Gastroesophageal sphincter (tissue), 3 donors: Measurements from ENCODE around the gene CDH22.

Experiments
- POLR2A ChIP-seq, 2 donors: fragments of 450-650 bp; IDR thresholded peaks; one replicate each; pipeline ENCODE4 v1.6.1; 2017; ENCODE audit warnings: antibody characterized with exemption in 2 of 2, mild to moderate bottlenecking in 2 of 2, moderate library complexity in 1 of 2
- POLR2AphosphoS5 ChIP-seq: sonication (generic); formaldehyde crosslinking; IDR thresholded peaks from one replicate; pipeline ENCODE4 v1.6.1; 2017; ENCODE audit warnings: antibody characterized with exemption
- TF ChIP-seq, protein P1 (sequence below), 4 experiments: fragments of 200-600 bp in 2 of 4; fragments of 450-650 bp in 2 of 4; sonication (generic) in 1 of 4; IDR thresholded peaks; one replicate each; pipeline ENCODE4 v1.5.1; 2017 to 2019; ENCODE audit warnings: antibody characterized with exemption in 4 of 4, mild to moderate bottlenecking in 2 of 4, moderate library complexity in 2 of 4

DNA sequence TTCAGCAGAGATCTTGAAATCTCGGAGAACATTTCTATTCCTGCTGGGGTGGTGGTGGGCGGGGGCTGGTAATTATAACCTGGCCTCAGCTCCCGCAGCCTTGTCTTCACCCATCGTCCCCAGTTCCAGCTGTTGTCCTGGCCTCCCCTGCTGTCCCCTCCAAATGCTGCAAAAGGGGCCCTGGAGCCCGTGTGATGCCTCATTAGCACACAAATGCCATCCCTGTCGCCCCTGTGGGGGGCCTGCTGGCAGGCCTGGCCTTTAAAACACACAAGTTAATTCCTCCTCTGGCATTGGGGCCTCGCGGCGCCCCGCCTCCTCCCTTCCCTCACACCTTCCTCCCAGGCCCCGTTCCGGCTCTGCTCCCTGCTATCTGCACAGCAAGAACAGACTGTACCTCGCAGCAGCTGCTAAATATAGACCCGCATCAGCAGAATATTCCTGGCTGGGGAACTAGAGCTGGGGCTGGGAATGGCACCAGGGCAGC lies 85.7 kb downstream of the CDH22 start:
- TF ChIP-seq, protein P1, sequence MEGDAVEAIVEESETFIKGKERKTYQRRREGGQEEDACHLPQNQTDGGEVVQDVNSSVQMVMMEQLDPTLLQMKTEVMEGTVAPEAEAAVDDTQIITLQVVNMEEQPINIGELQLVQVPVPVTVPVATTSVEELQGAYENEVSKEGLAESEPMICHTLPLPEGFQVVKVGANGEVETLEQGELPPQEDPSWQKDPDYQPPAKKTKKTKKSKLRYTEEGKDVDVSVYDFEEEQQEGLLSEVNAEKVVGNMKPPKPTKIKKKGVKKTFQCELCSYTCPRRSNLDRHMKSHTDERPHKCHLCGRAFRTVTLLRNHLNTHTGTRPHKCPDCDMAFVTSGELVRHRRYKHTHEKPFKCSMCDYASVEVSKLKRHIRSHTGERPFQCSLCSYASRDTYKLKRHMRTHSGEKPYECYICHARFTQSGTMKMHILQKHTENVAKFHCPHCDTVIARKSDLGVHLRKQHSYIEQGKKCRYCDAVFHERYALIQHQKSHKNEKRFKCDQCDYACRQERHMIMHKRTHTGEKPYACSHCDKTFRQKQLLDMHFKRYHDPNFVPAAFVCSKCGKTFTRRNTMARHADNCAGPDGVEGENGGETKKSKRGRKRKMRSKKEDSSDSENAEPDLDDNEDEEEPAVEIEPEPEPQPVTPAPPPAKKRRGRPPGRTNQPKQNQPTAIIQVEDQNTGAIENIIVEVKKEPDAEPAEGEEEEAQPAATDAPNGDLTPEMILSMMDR (IDR thresholded peaks at IDR 0.05): no peak
- TF ChIP-seq POLR2A (IDR thresholded peaks at IDR 0.05) (no peak), POLR2AphosphoS5 (peak; percentile 41)
